GM12891 (cell line): Measurements from ENCODE around the gene LGI4. TPM values are rescaled to one million over a fixed set of nuclear protein-coding genes. Genes with fewer than 3 reads are reported as not detected.

Source experiments
- DNase-seq: peaks from one replicate; pipeline ENCODE4 v3.0.0; 2011; ENCODE audit warnings: low spot score; ENCODE audit not compliant: insufficient read length
- FAIRE-seq: peaks from 2 replicates; lab custom pipeline; 2011; peaks lifted over from hg19 to GRCh38; lab: Jason Lieb, UNC
- PAX5 ChIP-seq: IDR thresholded peaks from 2 replicates; pipeline ENCODE4 v1.6.1; 2011; ENCODE audit warnings: low read length, moderate library complexity, mild to moderate bottlenecking; ENCODE audit not compliant: insufficient read depth, severe bottlenecking
- POLR2A ChIP-seq: IDR thresholded peaks from 2 replicates; pipeline ENCODE4 v1.6.1; 2011; ENCODE audit warnings: low read depth, low read length, control low read depth
- POLR2AphosphoS5 ChIP-seq: IDR thresholded peaks from 2 replicates; pipeline ENCODE4 v1.6.1; 2011; ENCODE audit warnings: low read depth, low read length, control low read depth
- POU2F2 ChIP-seq: IDR thresholded peaks from 2 replicates; pipeline ENCODE4 v1.6.1; 2011; ENCODE audit warnings: low read depth, mild to moderate bottlenecking, control low read depth, low read length, moderate library complexity
- SPI1 ChIP-seq: IDR thresholded peaks from 2 replicates; pipeline ENCODE4 v1.6.1; 2011; ENCODE audit warnings: low read depth, low read length, control low read depth
- TAF1 ChIP-seq: IDR thresholded peaks from 2 replicates; pipeline ENCODE4 v1.6.1; 2011; ENCODE audit warnings: low read depth, low read length, control low read depth
- polyA plus RNA-seq: library from polyadenylated mRNA; unstranded; fragments of >200 nt; gene quantifications from one replicate; pipeline ENCODE4 v1.2.1, GENCODE V29; 2012; ENCODE audit warnings: low read depth, missing spikeins, inconsistent platforms; ENCODE audit not compliant: missing spikeins

The LGI4 gene
- polyA plus RNA-seq = not detected

- DNase-seq = no peak
- TF ChIP-seq TAF1 (no peak), SPI1 (no peak), POLR2A (no peak), POU2F2 (no peak), POLR2AphosphoS5 (no peak), PAX5 (no peak)
- FAIRE-seq = no peak
These were observed at the start of gene LGI4 for GRCh38 chr19:35134601-35135242. Gene LGI4, minus strand, starts transcription at chr19:35135059. Its CDS starts 379 bp downstream, at chr19:35134680.

- TF ChIP-seq POLR2AphosphoS5 (no peak), PAX5 (no peak), SPI1 (no peak), POU2F2 (no peak), POLR2A (no peak), TAF1 (no peak)
- FAIRE-seq = no peak
- no peak for DNase-seq
These were observed 49.4 kb upstream of the LGI4 start for GRCh38 chr19:35184267-35184666.

- DNase-seq = no peak
- TF ChIP-seq POU2F2 = no peak
- no peak for TF ChIP-seq SPI1
- TF ChIP-seq TAF1 = no peak
- TF ChIP-seq POLR2A = no peak
- TF ChIP-seq PAX5 = no peak
- TF ChIP-seq POLR2AphosphoS5 = no peak
- no peak for FAIRE-seq
These were observed 46.5 kb upstream of the LGI4 start for GRCh38 chr19:35181387-35181786.

- no peak for DNase-seq
- TF ChIP-seq PAX5 (no peak), POU2F2 (no peak)
- FAIRE-seq = no peak
These were observed 45.0 kb upstream of the LGI4 start for GRCh38 chr19:35179830-35180229.

GRCh38 chr19:35178701-35179100 lies 43.8 kb upstream of the LGI4 start:
- no peak for DNase-seq
- TF ChIP-seq TAF1 (no peak), SPI1 (no peak), POU2F2 (no peak), POLR2A (no peak), POLR2AphosphoS5 (no peak), PAX5 (no peak)
- no peak for FAIRE-seq

GRCh38 chr19:35177377-35178274 lies 42.8 kb upstream of the LGI4 start:
- FAIRE-seq (no peak), DNase-seq (no peak)
- TF ChIP-seq PAX5 = no peak
- no peak for TF ChIP-seq TAF1
- no peak for TF ChIP-seq SPI1
- no peak for TF ChIP-seq POLR2A
- TF ChIP-seq POLR2AphosphoS5 = no peak
- TF ChIP-seq POU2F2 = no peak

GRCh38 chr19:35176181-35176570 lies 41.3 kb upstream of the LGI4 start:
- TF ChIP-seq SPI1 (no peak), POU2F2 (no peak), PAX5 (no peak), POLR2AphosphoS5 (no peak), POLR2A (no peak), TAF1 (no peak)
- FAIRE-seq = no peak

GRCh38 chr19:35174226-35174625 lies 39.4 kb upstream of the LGI4 start:
- TF ChIP-seq SPI1 (no peak), POLR2AphosphoS5 (no peak), TAF1 (no peak), POU2F2 (no peak), PAX5 (no peak), POLR2A (no peak)
- FAIRE-seq (no peak), DNase-seq (no peak)

More at GRCh38 chr19:35176181-35176570, 41.3 kb upstream of the LGI4 start:
- DNase-seq = no peak

GRCh38 chr19:35171730-35172129 lies 36.9 kb upstream of the LGI4 start:
- no peak for DNase-seq
- FAIRE-seq = no peak
- no peak for TF ChIP-seq POLR2AphosphoS5
- no peak for TF ChIP-seq POU2F2
- no peak for TF ChIP-seq POLR2A

- FAIRE-seq = no peak
- no peak for TF ChIP-seq POLR2A
- TF ChIP-seq POLR2AphosphoS5 = no peak
- no peak for TF ChIP-seq TAF1
- no peak for TF ChIP-seq SPI1
- no peak for TF ChIP-seq POU2F2
- no peak for TF ChIP-seq PAX5
- no peak for DNase-seq
These were observed 35.7 kb upstream of the LGI4 start for GRCh38 chr19:35170359-35171061.
